Germinal center (tissue), 1 donor: Measurements from ENCODE around the gene VPS37C.

ENCODE experiments used
- DNase-seq: peaks from one replicate; pipeline ENCODE4 v3.0.0; 2012; ENCODE audit warnings: mixed read lengths, low spot score

VPS37C gene

DNA sequence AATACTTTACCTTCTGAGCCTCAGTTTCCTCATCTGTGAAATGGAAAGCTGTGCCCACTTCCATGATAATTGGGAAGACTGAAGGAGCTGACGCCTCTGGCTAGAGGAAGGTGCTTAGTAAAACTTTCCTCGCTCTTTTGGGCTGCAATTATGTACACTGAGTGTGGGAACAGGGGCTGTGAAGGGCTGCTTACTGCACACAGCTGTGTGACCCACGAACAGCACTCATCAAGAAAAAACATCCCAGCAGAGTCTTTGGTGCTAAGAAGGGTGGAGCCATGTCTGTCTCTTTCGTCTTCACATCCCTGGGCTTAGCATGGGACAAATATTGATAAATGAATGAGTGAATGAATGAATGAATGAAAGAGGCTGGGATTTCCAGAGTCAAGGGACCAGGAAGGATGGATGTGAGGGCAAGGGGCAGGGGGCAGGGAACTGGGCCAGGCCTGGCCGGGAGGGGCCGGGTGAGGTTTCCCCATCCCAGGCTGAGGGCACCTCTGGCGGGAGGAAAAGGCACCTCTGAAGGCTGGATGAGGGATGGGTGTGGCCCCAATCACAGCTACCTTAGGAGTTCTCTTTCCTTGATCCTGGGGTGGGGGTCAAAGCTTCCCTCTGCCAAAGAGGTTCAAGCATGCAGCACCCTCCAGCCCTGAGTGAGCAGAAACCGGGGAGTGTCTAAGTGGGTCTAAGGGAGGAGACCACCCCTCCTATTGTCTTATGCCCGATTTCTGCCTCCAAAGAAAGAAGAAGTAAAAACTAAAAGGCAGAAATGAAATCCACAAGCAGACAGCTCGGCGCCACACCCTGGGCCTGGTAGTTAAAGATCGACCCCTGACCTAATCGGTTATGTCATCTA is 68.1 kb downstream of the VPS37C start:
- no peak for DNase-seq

DNA sequence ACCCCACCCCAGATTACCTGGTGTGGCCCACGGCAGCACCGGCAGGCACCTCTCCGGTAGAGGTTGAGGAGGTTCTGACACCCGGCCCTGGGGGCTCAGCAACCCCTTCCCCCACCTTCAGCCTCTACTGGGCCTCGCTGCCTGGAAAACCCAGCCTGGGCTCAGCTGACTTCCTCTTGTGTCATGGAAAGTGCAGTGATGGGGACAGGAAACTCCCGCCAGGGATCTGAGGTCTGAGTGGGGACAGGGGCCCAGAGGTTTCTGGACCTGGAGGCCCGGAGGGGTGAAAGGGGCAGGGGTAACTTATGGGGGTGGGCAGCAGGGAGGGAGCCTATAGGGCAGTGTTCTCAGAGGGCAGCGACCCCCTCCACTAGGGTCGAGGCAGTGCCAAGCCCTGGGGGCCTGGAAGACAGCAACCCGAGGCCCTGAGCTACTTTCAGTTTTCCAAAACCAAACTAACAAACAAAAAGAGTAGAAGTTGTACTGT is 68.9 kb downstream of the VPS37C start:
- peak; percentile 65 for DNase-seq

DNA sequence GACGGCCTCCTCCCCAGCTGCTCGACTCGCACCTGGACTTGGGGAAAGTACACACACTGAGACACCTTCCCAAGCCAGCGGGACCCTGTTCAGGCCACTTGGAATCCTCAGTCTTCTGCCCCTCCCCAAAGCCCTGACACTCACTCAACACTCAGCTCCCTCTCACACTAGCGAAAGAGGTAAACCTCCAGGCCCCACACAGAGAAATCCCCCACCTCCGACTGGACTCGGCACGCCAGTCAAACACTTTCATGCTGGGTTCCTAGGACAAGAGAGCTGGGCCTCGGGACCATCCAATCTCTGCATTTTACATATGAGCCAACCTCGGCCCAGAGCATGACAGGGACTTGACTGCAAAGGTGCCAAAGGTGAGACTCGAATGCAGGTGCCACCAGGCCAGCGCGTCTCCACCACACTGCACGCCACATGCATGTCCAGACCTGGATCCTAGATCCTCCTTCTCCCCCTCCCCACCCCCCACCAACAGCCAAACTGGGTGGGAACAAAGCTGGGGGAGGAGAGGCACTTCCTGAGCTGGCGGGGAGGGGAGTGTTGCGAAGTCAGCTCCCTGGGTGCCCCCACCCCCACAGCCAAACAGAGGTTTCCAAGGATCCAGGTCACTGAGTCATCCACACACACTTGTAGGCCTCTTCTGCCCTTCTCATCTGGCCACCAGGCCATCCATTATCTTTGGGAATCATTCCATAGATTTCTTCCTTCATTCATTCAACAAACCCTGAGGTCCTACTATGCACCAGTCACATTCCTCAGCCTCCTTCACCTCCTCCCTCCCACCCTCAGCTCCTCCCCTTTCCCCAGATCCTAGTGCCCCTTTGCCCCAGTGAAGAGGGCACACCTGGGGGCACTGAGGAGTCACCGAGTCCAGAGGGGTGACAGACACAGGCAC is 69.6 kb downstream of the VPS37C start:
- no peak for DNase-seq

DNA sequence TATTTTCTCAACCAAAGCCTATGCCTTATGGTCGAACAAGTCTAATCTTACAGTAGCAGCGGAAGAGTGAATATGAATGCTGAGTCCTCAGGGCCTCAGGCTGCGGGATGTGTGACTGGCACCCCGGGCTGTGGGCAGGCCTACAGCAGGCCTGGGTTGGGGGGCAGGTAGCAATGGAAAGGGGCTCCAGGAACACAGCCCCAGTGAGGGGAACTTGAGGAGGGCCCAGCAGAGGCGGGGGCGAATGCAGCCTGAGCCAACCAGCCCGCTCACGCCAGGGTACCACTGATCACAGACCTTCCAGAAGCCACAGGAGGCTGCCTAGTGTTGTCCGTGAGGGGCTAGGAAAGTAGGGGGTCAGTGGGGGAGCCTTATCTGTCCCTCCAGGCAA is 70.2 kb downstream of the VPS37C start:
- DNase-seq: no peak

DNA sequence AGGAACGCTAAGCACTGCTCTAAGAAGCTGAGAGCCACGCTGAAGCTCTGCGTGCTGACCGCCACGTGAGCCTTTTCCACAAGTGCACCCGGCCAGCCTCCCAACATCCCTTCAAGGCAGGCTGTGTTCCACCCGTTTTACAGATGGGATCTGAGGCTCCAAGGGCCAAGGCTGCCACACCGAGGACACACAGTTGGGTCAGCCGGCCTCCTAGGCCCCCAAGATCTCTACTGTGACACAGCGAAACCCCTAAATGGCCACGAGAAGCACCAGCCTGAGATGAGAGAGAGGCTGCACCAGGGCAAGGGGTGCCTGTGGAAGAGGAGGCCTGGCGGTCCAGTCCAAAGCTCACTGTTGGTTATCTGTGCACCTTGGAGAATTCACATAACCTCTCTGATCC is 70.7 kb downstream of the VPS37C start:
- DNase-seq: no peak

DNA sequence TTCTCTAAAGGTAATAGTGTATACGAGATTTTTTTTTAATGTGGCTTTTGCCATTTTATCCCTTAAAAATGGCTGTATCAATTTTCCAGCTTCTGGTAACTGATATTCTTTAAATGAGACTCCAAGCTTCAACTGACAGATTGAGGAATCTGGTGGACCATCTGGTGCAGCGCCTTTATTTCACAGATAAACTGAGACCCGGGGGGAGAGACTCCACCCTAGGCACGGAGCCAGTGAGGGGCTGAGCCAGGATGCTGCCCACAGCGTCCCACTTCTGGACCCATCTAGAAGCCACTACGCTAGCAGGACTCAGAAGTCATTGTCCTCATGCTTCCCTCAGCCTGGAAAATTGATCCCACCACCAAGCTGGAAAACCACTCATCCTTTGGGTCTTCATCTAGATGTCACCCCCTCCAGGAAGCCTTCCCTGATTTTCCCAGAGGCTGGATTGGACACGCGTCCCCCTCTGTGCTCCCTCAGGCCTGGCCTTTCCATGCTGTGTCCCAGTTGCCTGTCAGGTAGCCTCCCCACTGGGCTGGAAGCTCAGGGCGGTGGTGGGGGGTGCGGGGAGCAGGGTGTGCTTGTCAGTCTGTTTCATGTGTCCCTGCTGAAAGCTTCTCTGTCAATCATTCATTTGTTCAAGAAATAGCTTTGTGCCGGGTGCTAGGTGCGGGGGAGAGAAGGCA is 71.3 kb downstream of the VPS37C start:
- DNase-seq: no peak

DNA sequence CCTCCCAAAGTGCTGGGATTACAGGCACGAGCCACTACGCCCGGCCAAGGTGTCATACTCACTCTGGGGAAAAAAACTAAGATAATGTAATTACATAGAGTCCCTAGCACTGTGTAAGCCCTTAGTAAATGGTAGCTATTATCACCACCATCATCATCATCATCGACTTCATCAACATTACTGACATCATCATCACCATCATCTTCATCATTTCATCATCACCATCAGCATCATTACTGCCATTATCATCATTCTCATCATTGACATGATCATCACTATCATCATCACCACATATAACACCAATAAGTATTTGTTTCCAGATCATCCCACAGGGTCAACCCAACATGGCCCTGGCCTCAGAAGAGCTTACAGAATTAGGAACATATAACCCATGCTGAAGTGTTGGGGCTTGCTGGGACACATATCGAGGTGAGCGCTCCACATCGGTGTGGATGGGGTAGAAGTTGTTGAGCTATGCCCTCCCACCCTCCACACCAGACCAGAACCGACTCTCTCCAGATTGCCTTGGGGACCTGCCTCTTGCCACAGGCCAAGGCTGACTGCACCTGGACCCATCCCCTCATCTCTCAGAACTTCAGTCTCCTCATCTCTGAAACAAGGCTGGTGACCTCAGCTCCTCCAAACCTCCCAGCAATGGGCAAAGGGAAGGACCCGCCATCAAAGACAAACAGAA is 73.7 kb downstream of the VPS37C start:
- DNase-seq: no peak

DNA sequence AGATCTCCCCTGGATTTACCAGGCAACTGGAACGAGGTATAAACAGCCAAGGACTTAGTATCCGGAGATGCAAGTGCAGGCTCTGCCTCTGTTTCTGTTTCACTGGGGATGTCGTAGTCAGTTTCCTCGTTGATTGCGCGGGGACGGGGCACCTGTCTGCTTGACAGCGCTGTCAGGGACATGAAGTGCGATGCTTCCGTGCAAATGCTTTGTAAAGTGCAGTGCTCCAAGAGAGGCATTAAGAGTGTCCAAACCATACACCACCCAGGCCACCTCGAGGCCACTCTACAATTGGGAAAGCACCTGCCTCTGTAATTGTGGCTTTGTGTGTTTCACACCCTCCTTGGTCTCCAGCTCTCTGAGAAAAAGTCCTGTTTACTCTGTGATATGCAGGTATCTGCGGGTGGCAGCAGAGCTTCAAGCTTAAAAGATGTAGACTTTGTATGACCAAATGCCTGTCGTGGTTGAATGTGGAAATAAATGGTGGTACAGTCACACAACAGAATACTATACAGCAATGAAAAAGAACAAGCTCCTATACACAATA is 77.6 kb downstream of the VPS37C start:
- no peak for DNase-seq

DNA sequence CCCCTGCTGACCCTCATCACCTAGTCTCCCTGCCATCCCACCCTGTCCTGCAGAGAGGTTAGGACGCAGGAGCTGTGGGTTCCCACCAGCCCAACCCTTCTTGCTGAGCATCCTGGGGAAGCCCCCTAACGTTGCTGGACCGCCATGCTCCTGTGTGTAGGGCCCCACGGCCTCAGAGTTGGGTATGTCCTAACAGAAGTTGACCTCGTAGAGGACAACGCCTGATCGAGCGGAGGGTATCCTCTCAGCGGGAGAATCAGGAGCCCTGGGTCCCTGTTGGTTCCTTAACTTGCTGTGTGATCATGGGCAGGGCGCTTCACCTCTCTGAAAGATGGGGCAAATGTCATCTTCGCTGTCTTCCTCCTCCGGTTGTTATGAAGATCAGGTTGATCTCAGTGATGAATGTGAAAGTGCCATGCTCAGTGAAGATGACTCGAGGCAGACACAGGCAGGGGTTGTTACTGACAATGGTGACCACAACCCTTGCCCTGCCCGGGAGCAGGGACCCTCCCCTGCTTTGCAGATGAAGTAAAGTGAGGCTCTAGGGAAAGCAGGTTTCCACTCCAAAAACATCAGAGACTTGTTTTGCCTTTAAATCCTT is 78.2 kb downstream of the VPS37C start:
- DNase-seq: no peak

DNA sequence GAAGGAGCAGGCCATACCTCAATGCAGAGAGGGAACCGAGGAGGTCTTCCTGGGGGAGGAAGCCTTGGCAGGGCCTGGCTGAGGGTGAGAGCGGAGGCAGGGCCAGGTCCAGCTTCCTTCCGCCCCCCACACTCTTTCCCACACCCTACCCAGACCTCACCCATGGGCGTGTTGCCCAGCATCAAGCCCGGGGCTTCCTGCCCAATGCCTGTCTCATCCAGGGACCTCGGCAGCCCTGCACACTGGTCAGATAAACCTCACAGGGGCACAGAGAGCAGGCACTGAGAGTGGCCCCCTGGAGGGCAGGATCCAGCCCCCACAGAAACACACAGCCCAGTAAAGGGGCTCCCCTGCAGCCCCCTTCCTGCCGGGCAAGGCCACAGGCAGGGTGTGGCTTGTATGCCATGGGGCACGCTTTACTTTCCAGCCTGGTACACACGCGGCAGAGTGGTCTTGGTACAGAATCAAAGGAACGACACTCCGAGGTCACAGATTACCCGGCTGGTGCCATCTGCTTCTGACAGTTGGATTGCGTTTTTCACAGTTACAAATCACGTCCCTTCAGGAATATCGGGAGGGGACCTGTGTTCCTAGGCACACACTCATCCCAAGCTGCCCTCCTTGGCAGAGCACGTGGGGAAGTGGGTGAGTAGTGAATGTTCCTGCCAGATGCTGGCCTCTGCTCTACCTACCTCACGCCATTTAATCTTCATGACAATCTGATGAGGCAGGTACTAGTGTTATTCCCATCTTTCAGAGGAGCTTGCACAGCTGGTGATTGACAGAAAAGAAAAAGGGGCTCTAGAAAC is 79.0 kb downstream of the VPS37C start:
- no peak for DNase-seq

DNA sequence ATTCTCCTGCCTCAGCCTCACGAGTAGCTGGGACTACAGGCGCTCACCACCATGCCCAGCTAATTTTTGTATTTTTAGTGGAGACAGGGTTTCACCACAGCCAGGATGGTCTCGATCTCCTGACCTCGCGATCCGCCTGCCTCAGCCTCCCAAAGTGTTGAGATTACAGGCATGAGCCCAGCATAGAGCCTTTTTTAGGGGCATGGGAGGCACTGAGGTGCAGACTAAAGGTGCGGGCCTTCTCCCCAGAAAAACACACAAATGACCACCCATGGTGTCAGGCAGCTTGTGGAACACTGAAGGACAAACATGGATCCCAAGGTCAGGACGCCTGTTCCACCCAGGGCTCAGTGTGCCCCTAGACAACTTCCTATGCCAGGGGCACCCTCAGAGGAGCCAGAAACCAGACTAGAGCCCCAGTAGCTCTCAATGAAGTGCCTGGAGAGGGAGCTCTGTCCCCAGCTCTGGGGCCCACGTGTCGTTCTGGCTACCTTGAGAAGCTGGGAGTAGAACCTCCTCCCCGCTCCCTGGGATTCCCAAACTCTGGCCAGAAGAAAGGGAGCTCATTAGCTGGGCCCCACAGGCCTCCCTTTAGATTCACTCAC is 80.1 kb downstream of the VPS37C start:
- DNase-seq: no peak

DNA sequence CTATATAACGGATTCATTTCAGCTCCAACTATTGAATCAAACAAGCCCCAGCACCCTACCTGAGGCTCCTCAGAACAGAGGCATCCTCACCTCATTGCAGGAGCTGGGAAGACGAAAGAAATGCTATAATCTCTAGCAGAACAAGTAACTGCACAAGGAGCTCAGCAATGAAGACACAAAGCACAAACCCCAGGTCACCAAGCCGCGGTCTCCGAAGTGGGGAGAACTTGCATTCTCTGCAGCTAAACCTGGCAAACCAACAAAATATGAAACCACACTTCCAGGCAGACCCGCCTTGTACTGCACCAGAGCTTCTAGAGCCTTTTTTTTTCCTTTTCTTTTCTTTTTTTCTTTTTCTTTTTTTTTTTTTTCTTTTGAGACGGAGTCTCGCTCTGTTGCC is 80.7 kb downstream of the VPS37C start:
- no peak for DNase-seq
